SH-SY5Y (cell line): Measurements from ENCODE around the gene NCOA1.

Experiments used
- GATA2 ChIP-seq: IDR thresholded peaks from 2 replicates; pipeline ENCODE4 v1.6.1; 2011; ENCODE audit warnings: mild to moderate bottlenecking, low read depth, low read length
- GATA3 ChIP-seq: IDR thresholded peaks from 2 replicates; pipeline ENCODE4 v1.6.1; 2011; ENCODE audit warnings: low read depth, mild to moderate bottlenecking, low read length, moderate library complexity

- TF ChIP-seq GATA2 (no peak), GATA3 (peak; percentile 27; the same call in 1 of the 2 replicates)
Observed at GRCh38 chr2:24521162-24521857, 30.3 kb downstream of the NCOA1 start.
